GM10266 (cell line): ENCODE measurements around the gene TPM1.

ENCODE experiments used
- DNase-seq: peaks from one replicate; pipeline ENCODE4 v3.0.0; 2012; ENCODE audit errors: extremely low spot score
- CTCF ChIP-seq: IDR thresholded peaks from 2 replicates; pipeline ENCODE4 v1.5.1; 2012; ENCODE audit warnings: mild to moderate bottlenecking, low read depth; ENCODE audit not compliant: control insufficient read depth, insufficient read depth; ENCODE audit errors: missing control alignments

Gene TPM1

GRCh38 chr15:63046917-63047760 lies 4.6 kb downstream of the TPM1 start:
- TF ChIP-seq CTCF: no peak
- DNase-seq: no peak

- TF ChIP-seq CTCF: no peak
- no peak for DNase-seq
Observed at GRCh38 chr15:63047792-63048114, 5.2 kb downstream of the TPM1 start.

- peak; percentile 96 for DNase-seq
- peak; percentile 95 for TF ChIP-seq CTCF
Observed at GRCh38 chr15:63048115-63048775, 5.7 kb downstream of the TPM1 start.

GRCh38 chr15:63048776-63049665 lies 6.5 kb downstream of the TPM1 start:
- TF ChIP-seq CTCF: peak; percentile 4
- peak; percentile 38 for DNase-seq

- TF ChIP-seq CTCF: no peak
- DNase-seq: no peak
Observed at GRCh38 chr15:63049783-63050371, 7.3 kb downstream of the TPM1 start.

- no peak for DNase-seq
- TF ChIP-seq CTCF: no peak
Observed at GRCh38 chr15:63050731-63051155, 8.2 kb downstream of the TPM1 start.
